OCI-LY1 (cell line): ENCODE measurements around the gene SLC9A9.

ENCODE experiments used
- EZH2 ChIP-seq: fragments of 200-600 bp; sonication (generic), shearing (Covaris generic); IDR thresholded peaks from 2 replicates; pipeline ENCODE4 v1.8.0; 2017; ENCODE audit warnings: borderline replicate concordance, mixed run types, mild to moderate bottlenecking, antibody characterized with exemption, low read length, moderate library complexity, mixed read lengths
- TF ChIP-seq, protein P1 (sequence below): fragments of 200-600 bp; sonication (generic), shearing (Covaris generic); IDR thresholded peaks from 2 replicates; pipeline ENCODE4 v1.5.1; 2017; ENCODE audit warnings: mild to moderate bottlenecking, antibody characterized with exemption, low read length, moderate library complexity, mixed read lengths

- TF ChIP-seq, protein P1, sequence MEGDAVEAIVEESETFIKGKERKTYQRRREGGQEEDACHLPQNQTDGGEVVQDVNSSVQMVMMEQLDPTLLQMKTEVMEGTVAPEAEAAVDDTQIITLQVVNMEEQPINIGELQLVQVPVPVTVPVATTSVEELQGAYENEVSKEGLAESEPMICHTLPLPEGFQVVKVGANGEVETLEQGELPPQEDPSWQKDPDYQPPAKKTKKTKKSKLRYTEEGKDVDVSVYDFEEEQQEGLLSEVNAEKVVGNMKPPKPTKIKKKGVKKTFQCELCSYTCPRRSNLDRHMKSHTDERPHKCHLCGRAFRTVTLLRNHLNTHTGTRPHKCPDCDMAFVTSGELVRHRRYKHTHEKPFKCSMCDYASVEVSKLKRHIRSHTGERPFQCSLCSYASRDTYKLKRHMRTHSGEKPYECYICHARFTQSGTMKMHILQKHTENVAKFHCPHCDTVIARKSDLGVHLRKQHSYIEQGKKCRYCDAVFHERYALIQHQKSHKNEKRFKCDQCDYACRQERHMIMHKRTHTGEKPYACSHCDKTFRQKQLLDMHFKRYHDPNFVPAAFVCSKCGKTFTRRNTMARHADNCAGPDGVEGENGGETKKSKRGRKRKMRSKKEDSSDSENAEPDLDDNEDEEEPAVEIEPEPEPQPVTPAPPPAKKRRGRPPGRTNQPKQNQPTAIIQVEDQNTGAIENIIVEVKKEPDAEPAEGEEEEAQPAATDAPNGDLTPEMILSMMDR, result no peak
- TF ChIP-seq EZH2, result no peak
Observed at GRCh38 chr3:143443851-143444331, 404.4 kb downstream of the SLC9A9 start.
